ENCODE data around the gene SRPK3.

Gene SRPK3

DNA sequence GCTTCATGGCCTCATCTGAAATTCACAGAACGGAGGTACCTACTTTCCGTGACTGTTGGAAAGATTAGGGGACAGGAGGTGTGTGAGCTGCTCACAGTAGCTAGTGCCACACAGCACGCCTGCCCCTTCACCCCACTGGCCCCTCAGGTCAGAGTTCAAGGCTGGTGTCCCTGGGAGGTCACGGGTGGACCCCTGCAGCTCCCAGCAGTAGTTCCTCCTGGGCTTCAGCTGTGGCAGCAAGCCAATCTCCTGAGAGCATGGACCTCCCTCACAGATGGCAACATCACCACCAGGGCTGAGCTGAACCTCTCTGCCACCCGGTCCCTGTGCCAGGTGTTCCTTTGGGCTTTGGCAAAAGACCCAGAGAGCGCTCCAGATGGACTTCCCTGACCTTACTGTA lies 11.5 kb downstream of the SRPK3 start:
- TF ChIP-seq, protein P1, sequence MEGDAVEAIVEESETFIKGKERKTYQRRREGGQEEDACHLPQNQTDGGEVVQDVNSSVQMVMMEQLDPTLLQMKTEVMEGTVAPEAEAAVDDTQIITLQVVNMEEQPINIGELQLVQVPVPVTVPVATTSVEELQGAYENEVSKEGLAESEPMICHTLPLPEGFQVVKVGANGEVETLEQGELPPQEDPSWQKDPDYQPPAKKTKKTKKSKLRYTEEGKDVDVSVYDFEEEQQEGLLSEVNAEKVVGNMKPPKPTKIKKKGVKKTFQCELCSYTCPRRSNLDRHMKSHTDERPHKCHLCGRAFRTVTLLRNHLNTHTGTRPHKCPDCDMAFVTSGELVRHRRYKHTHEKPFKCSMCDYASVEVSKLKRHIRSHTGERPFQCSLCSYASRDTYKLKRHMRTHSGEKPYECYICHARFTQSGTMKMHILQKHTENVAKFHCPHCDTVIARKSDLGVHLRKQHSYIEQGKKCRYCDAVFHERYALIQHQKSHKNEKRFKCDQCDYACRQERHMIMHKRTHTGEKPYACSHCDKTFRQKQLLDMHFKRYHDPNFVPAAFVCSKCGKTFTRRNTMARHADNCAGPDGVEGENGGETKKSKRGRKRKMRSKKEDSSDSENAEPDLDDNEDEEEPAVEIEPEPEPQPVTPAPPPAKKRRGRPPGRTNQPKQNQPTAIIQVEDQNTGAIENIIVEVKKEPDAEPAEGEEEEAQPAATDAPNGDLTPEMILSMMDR (conservative IDR thresholded peaks at IDR 0.05; ENCODE audit: low read depth, low read length), result no peak
- no peak overlapping the region for H3K4me3 ChIP-seq (ENCODE audit: low read depth, low read length)

DNA sequence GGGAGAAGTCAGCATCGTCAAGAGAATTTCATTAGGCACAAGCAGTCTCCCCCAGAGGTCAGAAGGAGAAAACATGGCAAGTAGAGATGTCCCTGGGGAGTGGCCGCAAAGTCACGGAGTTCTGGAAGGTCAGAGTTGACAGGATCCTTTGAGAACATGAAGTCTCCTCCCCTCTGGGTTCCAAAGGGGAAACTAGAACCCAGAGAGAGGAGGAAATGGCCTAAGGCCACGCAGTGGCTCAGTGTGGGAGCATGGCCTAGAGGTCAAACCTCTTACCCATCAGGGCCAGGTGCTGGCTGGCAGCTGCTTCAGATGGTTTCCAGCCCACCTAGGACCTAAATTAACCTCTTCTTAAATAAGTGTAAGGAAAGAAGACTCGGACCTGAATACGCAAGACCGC lies 12.4 kb downstream of the SRPK3 start:
- DNase-seq (ENCODE audit: low read depth), result no peak
- peak overlapping the region; percentile 90 for H3K4me3 ChIP-seq (ENCODE audit: low read depth, low read length)
- TF ChIP-seq, protein P1 (conservative IDR thresholded peaks at IDR 0.05; ENCODE audit: low read depth, low read length), result no peak

More for the DNA sequence above, 11.5 kb downstream of the SRPK3 start:
- DNase-seq (ENCODE audit: low read depth), result no peak

DNA sequence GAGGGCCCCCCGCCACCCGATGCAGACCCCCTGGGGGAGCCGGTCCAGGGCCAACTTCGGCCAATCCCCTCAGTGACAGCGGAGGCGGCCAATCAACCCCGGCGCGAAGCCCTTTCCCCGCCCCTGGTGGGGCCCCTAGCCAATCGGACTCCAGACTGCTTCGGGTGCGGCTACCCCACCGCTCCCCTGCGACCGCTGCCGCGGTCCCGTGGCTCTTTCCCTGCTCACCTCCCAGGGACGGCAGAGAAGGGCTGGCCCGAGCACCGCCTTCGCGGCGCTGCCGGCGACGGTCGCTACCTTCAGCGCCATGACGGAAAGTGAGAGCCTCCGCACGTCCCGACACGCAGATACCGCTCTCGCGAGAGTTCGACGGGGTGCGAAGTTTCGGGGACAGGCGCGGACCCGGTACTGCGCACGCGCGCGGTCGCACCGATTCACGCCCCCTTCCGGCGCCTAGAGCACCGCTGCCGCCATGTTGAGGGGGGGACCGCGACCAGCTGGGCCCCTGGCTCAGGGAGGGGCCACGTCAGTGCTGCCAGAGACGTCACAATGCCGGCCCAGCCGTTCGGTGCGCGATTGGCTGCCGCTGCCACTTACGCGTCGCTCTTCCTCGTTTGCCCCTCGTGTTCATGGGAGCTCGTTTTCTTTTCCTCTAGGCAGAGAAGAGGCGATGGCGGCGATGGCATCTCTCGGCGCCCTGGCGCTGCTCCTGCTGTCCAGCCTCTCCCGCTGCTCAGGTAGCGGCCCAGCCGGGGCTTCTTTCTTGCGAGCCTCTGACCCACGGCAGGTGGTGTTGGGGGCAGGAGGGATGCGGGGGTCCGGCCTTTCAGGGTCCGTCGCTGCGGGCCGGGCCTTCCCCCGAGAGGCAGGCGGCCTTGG lies 13.4 kb downstream of the SRPK3 start, which contains the start of the genes IDH3G and SSR4:
TSS of gene IDH3G (minus strand) at position 358 of the 879 bp plus-strand sequence. CDS start at position 309, 49 bp downstream.
TSS of gene SSR4 (plus strand) at position 651 of the 879 bp plus-strand sequence. CDS start at position 671, 20 bp downstream.
- peak within 1 kb of the TSS; percentile 90 for H3K4me3 ChIP-seq (ENCODE audit: low read depth, low read length)
- TF ChIP-seq, protein P1 (conservative IDR thresholded peaks at IDR 0.05; ENCODE audit: low read depth, low read length), result peak; percentile 11

DNA sequence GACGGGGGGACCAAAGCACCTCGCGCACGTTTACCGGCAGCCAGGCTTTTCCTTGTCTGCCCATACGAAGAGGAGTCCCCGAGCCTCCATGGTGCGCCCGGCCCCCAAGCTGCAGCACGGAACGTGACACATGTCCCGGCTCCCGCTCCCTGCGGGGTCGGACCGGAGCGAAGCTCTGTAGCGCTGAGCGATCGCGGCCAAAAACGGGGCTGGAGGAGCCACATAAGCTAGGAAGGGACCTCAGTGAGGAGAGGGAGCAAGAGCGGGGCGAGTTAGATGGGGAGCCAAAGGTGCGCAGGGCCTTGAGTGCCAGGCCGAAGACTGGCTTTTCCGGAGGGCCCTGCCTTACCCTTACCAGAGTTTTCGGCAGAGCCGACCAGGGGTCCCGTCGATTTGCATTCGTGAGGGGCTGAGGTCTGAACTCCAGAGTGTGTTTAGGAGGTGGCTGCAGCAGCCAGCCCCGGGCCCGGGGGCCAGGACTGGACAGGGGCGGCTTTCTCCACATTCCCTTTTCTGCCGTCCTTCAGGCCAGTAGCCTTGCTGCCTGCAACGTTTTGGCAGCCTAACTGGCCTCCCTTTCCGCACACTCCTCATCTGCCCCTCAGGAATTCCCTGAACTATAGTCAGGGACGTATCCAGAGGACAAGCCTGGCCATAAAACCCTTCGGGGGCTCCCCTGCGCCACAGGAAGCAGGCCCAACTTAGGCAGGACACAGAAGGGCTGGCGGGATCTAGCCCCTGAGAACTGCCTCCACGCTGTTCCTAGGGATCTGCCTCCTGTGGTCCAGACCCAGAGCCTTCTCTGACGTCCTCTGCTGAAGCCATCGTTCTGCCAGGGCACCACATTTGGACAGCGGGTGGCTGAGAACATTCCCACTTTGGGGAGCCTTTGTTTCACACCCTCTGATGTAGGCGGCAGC lies 14.3 kb downstream of the SRPK3 start:
- DNase-seq (ENCODE audit: low read depth), result no peak
- TF ChIP-seq, protein P1 (conservative IDR thresholded peaks at IDR 0.05; ENCODE audit: low read depth, low read length), result no peak
- H3K4me3 ChIP-seq (ENCODE audit: low read depth, low read length), result peak overlapping the region; percentile 90

More for the DNA sequence above, 13.4 kb downstream of the SRPK3 start, which contains the start of the genes IDH3G and SSR4:
- DNase-seq (ENCODE audit: low read depth), result peak; percentile 96

GRCh38 chrX:153797415-153798015 lies 16.7 kb downstream of the SRPK3 start:
- DNase-seq (ENCODE audit: low read depth), result no peak
- H3K4me3 ChIP-seq (ENCODE audit: low read depth, low read length), result no peak overlapping the region
- TF ChIP-seq, protein P1 (conservative IDR thresholded peaks at IDR 0.05; ENCODE audit: low read depth, low read length), result no peak

GRCh38 chrX:153799326-153799725 lies 18.5 kb downstream of the SRPK3 start:
- no peak for DNase-seq (ENCODE audit: low read depth)
- TF ChIP-seq, protein P1 (conservative IDR thresholded peaks at IDR 0.05; ENCODE audit: low read depth, low read length), result no peak
- no peak overlapping the region for H3K4me3 ChIP-seq (ENCODE audit: low read depth, low read length)

Data from choroid plexus epithelial cell (primary cell).